HTR-8/SVneo (cell line): Measurements from ENCODE around the gene NMD3.
A peak's percentile ranks its signal among the peaks of the same experiment; 100 is the strongest.
"Not testable (repeated sequence)": the region's sequence is repeated elsewhere in the genome, so short reads cannot be mapped to it uniquely, and the experiment has no call there.

Experiments
- DNase-seq: peaks from one replicate; pipeline ENCODE4 v3.0.0; 2011; ENCODE audit warnings: low spot score, mixed read lengths; ENCODE audit not compliant: insufficient read length
- FAIRE-seq: peaks from 2 replicates; lab custom pipeline; 2011; peaks lifted over from hg19 to GRCh38; lab: Jason Lieb, UNC

The NMD3 gene

GRCh38 chr3:161220850-161221753, at the start of gene NMD3:
Gene NMD3 (plus strand): TSS chr3:161221311. CDS start chr3:161222014, 703 bp downstream.
- FAIRE-seq = peak; percentile 55
- peak; percentile 86 for DNase-seq

- no peak for DNase-seq
- FAIRE-seq = no peak
Measured at GRCh38 chr3:161171639-161172552, 49.2 kb upstream of the NMD3 start.

- DNase-seq = no peak
- FAIRE-seq = no peak
Measured at GRCh38 chr3:161175506-161175905, 45.6 kb upstream of the NMD3 start.

- FAIRE-seq = no peak
Measured at GRCh38 chr3:161177991-161178390, 43.1 kb upstream of the NMD3 start.

GRCh38 chr3:161181371-161181770, 39.7 kb upstream of the NMD3 start:
- not testable (repeated sequence) for FAIRE-seq, DNase-seq

More at GRCh38 chr3:161177991-161178390, 43.1 kb upstream of the NMD3 start:
- DNase-seq = no peak

GRCh38 chr3:161187046-161187445, 34.1 kb upstream of the NMD3 start:
- no peak for DNase-seq
- FAIRE-seq = no peak

GRCh38 chr3:161197855-161198850, 23.0 kb upstream of the NMD3 start:
- DNase-seq (no peak), FAIRE-seq (no peak)

GRCh38 chr3:161199926-161200325, 21.2 kb upstream of the NMD3 start:
- FAIRE-seq (no peak), DNase-seq (no peak)

GRCh38 chr3:161203485-161204098, 17.5 kb upstream of the NMD3 start:
- DNase-seq = no peak
- no peak for FAIRE-seq

- DNase-seq (no peak), FAIRE-seq (peak; percentile 23)
Measured at GRCh38 chr3:161208931-161209330, 12.2 kb upstream of the NMD3 start.

GRCh38 chr3:161212171-161212771, 8.8 kb upstream of the NMD3 start:
- no peak for DNase-seq
- FAIRE-seq = no peak

GRCh38 chr3:161212906-161213305, 8.2 kb upstream of the NMD3 start:
- DNase-seq (no peak), FAIRE-seq (no peak)

GRCh38 chr3:161213644-161214043, 7.5 kb upstream of the NMD3 start:
- DNase-seq (no peak), FAIRE-seq (no peak)

- no peak for FAIRE-seq
Measured at GRCh38 chr3:161215185-161215584, 5.9 kb upstream of the NMD3 start.

GRCh38 chr3:161217496-161217895, 3.6 kb upstream of the NMD3 start:
- DNase-seq (peak; percentile 20), FAIRE-seq (peak; percentile 33)

More at GRCh38 chr3:161215185-161215584, 5.9 kb upstream of the NMD3 start:
- no peak for DNase-seq

GRCh38 chr3:161219495-161219894, 1.6 kb upstream of the NMD3 start:
- FAIRE-seq (no peak), DNase-seq (no peak)

GRCh38 chr3:161221806-161222600, 892 bp downstream of the NMD3 start:
- DNase-seq = no peak
- FAIRE-seq = no peak

GRCh38 chr3:161222662-161223061, 1.6 kb downstream of the NMD3 start:
- DNase-seq = no peak
- no peak for FAIRE-seq
